IMR-90 (cell line): Measurements from ENCODE around the gene ARMC5. TPM values are rescaled to one million over a fixed set of nuclear protein-coding genes. Genes with fewer than 3 reads are reported as not detected.

ENCODE experiments used
- ATAC-seq: fragments of 200-7000 bp; cut with Tn5 transposase; 2 replicates; pipeline ENCODE4 v1.9.1; 2020; ENCODE audit warnings: low read depth, mild to moderate bottlenecking, moderate library complexity
- BruUV-seq: library from RNA; stranded (reverse); fragments of 400-500 nt; replicated peaks from 2 replicates; lab custom pipeline; 2021; lab: Mats Ljungman, UMichigan
- CTCF ChIA-PET: fragments of 300-600 bp; formaldehyde crosslinking; extraction: SDS; loops from one replicate; lab custom pipeline; 2021; ENCODE audit warnings: antibody characterized with exemption; lab: Yijun Ruan, JAX
- POLR2A ChIA-PET: fragments of 300-600 bp; sonication (Branson Sonifier 250); formaldehyde crosslinking; loops from one replicate; lab custom pipeline; 2022; ENCODE audit warnings: antibody characterized with exemption; ENCODE audit not compliant: unreplicated experiment; lab: Charles Lee
- DNase-seq: peaks from one replicate; pipeline ENCODE4 v3.0.0; 2013
- H2AFZ ChIP-seq: replicated peaks from 2 replicates; pipeline ENCODE3; 2013; ENCODE audit warnings: low read length, mild to moderate bottlenecking; ENCODE audit not compliant: poor library complexity
- H2AK5ac ChIP-seq: 2 replicates; pipeline ENCODE4 v1.6.1; 2013; ENCODE audit warnings: low read depth, low read length, inconsistent platforms
- H2AK9ac ChIP-seq: replicated peaks from 2 replicates; pipeline ENCODE3; 2013; ENCODE audit warnings: mild to moderate bottlenecking, low read depth, low read length, moderate library complexity; ENCODE audit not compliant: poor library complexity
- H2BK120ac ChIP-seq: 2 replicates; pipeline ENCODE4 v1.6.1; 2013; ENCODE audit warnings: low read depth, low read length, inconsistent platforms
- H2BK15ac ChIP-seq: 3 replicates; pipeline ENCODE4 v1.6.1; 2013; ENCODE audit warnings: low read depth, low read length, inconsistent platforms
- H2BK20ac ChIP-seq: 2 replicates; pipeline ENCODE4 v1.6.1; 2013; ENCODE audit warnings: low read depth, mild to moderate bottlenecking, inconsistent platforms, low read length, moderate library complexity
- H2BK5ac ChIP-seq: 2 replicates; pipeline ENCODE4 v1.6.1; 2013; ENCODE audit warnings: mild to moderate bottlenecking, low read depth, low read length, inconsistent platforms; ENCODE audit not compliant: poor library complexity, severe bottlenecking
- H3K14ac ChIP-seq: replicated peaks from 2 replicates; pipeline ENCODE4 v1.6.1; 2013; ENCODE audit warnings: low read depth, low read length, inconsistent platforms
- H3K18ac ChIP-seq: 2 replicates; pipeline ENCODE4 v1.6.1; 2013; ENCODE audit warnings: low read depth, low read length, control low read depth
- H3K23ac ChIP-seq: 2 replicates; pipeline ENCODE4 v1.6.1; 2013; ENCODE audit warnings: low read depth, low read length, inconsistent platforms
- H3K27ac ChIP-seq: 2 replicates; pipeline ENCODE4 v1.5.1; 2013; ENCODE audit warnings: mild to moderate bottlenecking, control low read depth, low read length; ENCODE audit not compliant: insufficient read depth
- H3K27me3 ChIP-seq: 2 replicates; pipeline ENCODE4 v1.6.1; 2013; ENCODE audit warnings: low read length; ENCODE audit not compliant: control insufficient read depth, insufficient read depth
- H3K36me3 ChIP-seq: 2 replicates; pipeline ENCODE4 v1.6.1; 2013; ENCODE audit warnings: low read length, mixed read lengths; ENCODE audit not compliant: control insufficient read depth, insufficient read depth
- H3K4ac ChIP-seq: 2 replicates; pipeline ENCODE4 v1.6.1; 2013; ENCODE audit warnings: low read depth, low read length, inconsistent platforms
- H3K4me1 ChIP-seq: 2 replicates; pipeline ENCODE4 v1.6.1; 2013; ENCODE audit warnings: low read length, mixed read lengths; ENCODE audit not compliant: control insufficient read depth, insufficient read depth
- H3K4me2 ChIP-seq: 2 replicates; pipeline ENCODE4 v1.6.1; 2013; ENCODE audit warnings: low read depth, mild to moderate bottlenecking, control low read depth, low read length, moderate library complexity
- H3K4me3 ChIP-seq: 2 replicates; pipeline ENCODE4 v1.5.1; 2013; ENCODE audit warnings: low read depth, mild to moderate bottlenecking, control low read depth, low read length, moderate library complexity; ENCODE audit not compliant: insufficient read depth
- H3K56ac ChIP-seq: 2 replicates; pipeline ENCODE4 v1.6.1; 2013; ENCODE audit warnings: low read length, inconsistent platforms; ENCODE audit not compliant: insufficient read depth; ENCODE audit errors: extremely low read depth
- H3K79me1 ChIP-seq, 2 experiments: 2 replicates each; pipeline ENCODE4 v1.6.1; 2013; ENCODE audit warnings: low read length in 2 of 2, inconsistent platforms in 1 of 2, low read depth in 1 of 2
- H3K9ac ChIP-seq: 2 replicates; pipeline ENCODE4 v1.6.1; 2013; ENCODE audit warnings: low read depth, low read length, control low read depth
- H3K9me1 ChIP-seq: 2 replicates; pipeline ENCODE4 v1.6.1; 2013; ENCODE audit warnings: low read length, inconsistent platforms; ENCODE audit not compliant: insufficient read depth
- H3K9me3 ChIP-seq: 2 replicates; pipeline ENCODE4 v1.6.1; 2013; ENCODE audit warnings: low read length; ENCODE audit not compliant: control insufficient read depth, insufficient read depth
- H4K20me1 ChIP-seq: 2 replicates; pipeline ENCODE4 v1.6.1; 2013; ENCODE audit warnings: low read length, inconsistent platforms; ENCODE audit not compliant: insufficient read depth
- H4K5ac ChIP-seq: 2 replicates; pipeline ENCODE4 v1.6.1; 2013; ENCODE audit warnings: mild to moderate bottlenecking, low read depth, low read length, control low read depth
- H4K8ac ChIP-seq, 2 experiments: 2 replicates each; pipeline ENCODE4 v1.6.1; 2013; ENCODE audit warnings: low read depth in 2 of 2, low read length in 2 of 2, control low read depth in 1 of 2, inconsistent platforms in 1 of 2
- H4K91ac ChIP-seq: 2 replicates; pipeline ENCODE4 v1.6.1; 2013; ENCODE audit warnings: low read depth, low read length, inconsistent platforms; ENCODE audit not compliant: insufficient read depth
- CEBPB ChIP-seq: IDR thresholded peaks from 2 replicates; pipeline ENCODE4 v1.6.1; 2012; ENCODE audit warnings: low read depth, low read length, improper control_type of control experiment
- MXI1 ChIP-seq: IDR thresholded peaks from 2 replicates; pipeline ENCODE4 v1.6.1; 2012; ENCODE audit warnings: low read depth, mild to moderate bottlenecking, low read length, moderate library complexity, borderline replicate concordance
- NFE2L2 ChIP-seq: fragments of 150-350 bp; IDR thresholded peaks from 2 replicates; pipeline ENCODE4 v1.6.1; 2016; ENCODE audit warnings: low read depth, mild to moderate bottlenecking, low read length
- POLR2A ChIP-seq: IDR thresholded peaks from 2 replicates; pipeline ENCODE4 v1.6.1; 2012; ENCODE audit warnings: mild to moderate bottlenecking, low read depth, low read length
- RAD21 ChIP-seq: IDR thresholded peaks from 2 replicates; pipeline ENCODE4 v1.6.1; 2012; ENCODE audit warnings: low read length, improper control_type of control experiment
- SMC3 ChIP-seq: fragments of 150-350 bp; IDR thresholded peaks from 2 replicates; pipeline ENCODE4 v1.6.1; 2016; ENCODE audit warnings: low read depth, mild to moderate bottlenecking, antibody characterized with exemption, low read length, moderate library complexity
- WGBS, 2 experiments: methylation state at CpG; one replicate each; pipeline versions ENCODE4 v1.1.5 to v1.1.7; 2013; ENCODE audit warnings: missing lambda C conversion rate in 2 of 2; ENCODE audit not compliant: insufficient read length in 1 of 2; ENCODE audit errors: extremely low coverage in 2 of 2; 5-methylcytosine and 5-hydroxymethylcytosine counted together
- dilution Hi-C: fragments of 300-500 bp; cut with HindIII; formaldehyde crosslinking; loops from one replicate; pipeline ENCODE4 v1.14.3; 2018; ENCODE audit warnings: low sequenced_read_pairs; ENCODE audit not compliant: unreplicated experiment
- in situ Hi-C: fragments of 300-500 bp; cut with MboI; formaldehyde crosslinking; loops from 3 replicates; pipeline ENCODE4 v1.14.3; 2019; ENCODE audit warnings: low sequenced_read_pairs, inconsistent platforms, mixed read lengths
- intact Hi-C: fragments of 100-400 bp; cut with micrococcal nuclease; formaldehyde crosslinking; loops from 2 replicates; pipeline ENCODE4 v1.10.0; 2022
- polyA plus RNA-seq, 3 experiments: library from polyadenylated mRNA; depleted of rRNA; stranded (reverse); fragments of >200 nt; gene quantifications; 2 replicates each; pipeline ENCODE4 v1.2.3, GENCODE V29; 2012; ENCODE audit warnings: low replicate concordance in 1 of 3
- total RNA-seq: library from RNA; depleted of rRNA; stranded (reverse); fragments of >200 nt; gene quantifications from 2 replicates; pipeline ENCODE4 v1.2.3, GENCODE V29; 2012
- TF ChIP-seq, protein P1 (sequence below): fragments of 150-350 bp; IDR thresholded peaks from 2 replicates; pipeline ENCODE4 v1.6.1; 2017; ENCODE audit warnings: mild to moderate bottlenecking, antibody characterized with exemption, low read length, low read depth

Gene ARMC5
- total and polyA plus RNA-seq, 2 of the 4 experiments (the other 2 are of a cell fraction), result 2.3 to 7.5 TPM

DNA sequence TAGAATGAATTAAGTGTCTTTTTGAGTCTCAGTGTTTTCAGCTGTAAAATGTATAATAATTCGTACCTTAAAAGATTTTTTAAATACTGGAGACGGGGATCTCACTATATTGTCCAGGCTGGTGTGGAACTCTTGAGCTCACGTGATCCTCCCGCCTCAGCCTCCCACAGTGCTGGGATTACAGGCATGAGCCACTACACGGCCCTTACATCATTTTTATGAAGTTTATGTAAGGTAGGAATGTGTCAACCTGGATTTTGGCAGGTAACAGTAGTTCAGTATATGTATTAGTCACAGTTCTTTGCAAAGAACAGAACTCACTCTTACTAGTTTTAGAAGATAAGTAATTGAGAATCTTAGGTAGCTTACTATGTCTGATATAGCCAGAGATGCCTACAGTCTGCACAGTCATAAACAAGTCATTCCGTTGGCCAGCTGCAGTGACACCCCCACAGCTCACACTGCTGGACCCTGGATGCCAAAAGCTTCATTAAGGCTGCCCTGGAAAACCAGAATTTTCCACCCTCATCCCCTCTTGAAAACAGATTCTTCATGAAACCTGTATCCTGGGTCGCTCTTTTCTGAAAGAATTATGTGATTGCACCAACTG is 30.6 kb upstream of the ARMC5 start:
- no peaks in the 10 kb centered on the region for H3K4me1 ChIP-seq
- DNase-seq (no peak), ATAC-seq (no peak)
- no peak overlapping the region for H4K91ac ChIP-seq
- TF ChIP-seq RAD21 (no peak), SMC3 (no peak), MXI1 (no peak), POLR2A (no peak), NFE2L2 (no peak), CEBPB (no peak)
- TF ChIP-seq, protein P1, sequence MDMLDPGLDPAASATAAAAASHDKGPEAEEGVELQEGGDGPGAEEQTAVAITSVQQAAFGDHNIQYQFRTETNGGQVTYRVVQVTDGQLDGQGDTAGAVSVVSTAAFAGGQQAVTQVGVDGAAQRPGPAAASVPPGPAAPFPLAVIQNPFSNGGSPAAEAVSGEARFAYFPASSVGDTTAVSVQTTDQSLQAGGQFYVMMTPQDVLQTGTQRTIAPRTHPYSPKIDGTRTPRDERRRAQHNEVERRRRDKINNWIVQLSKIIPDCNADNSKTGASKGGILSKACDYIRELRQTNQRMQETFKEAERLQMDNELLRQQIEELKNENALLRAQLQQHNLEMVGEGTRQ, result no peak
- H4K8ac ChIP-seq, result no peak overlapping the region
- intact Hi-C loops, result no loop called here
- ChIA-PET POLR2A (no interaction called here), CTCF (interaction anchor here (1.1 to 1.2 kb wide), 2 partner anchors 11 to 24 kb away, joined by 3 read pairs; no protein-coding TSS in a partner anchor)
- dilution Hi-C loops, result no loop called here
- no peak overlapping the region for H3K4me3 ChIP-seq
- no peak overlapping the region for H3K4me2 ChIP-seq
- H2AK9ac ChIP-seq, result no peak overlapping the region
- WGBS, 2 experiments, result no CpG with 5 or more reads among the region's 7 CpGs
- no peak overlapping the region for H2AK5ac ChIP-seq
- no peak overlapping the region for H3K23ac ChIP-seq
- no peak overlapping the region for H3K18ac ChIP-seq
- no peak overlapping the region for H3K56ac ChIP-seq
- H3K14ac ChIP-seq, result no peak overlapping the region
- H2BK120ac ChIP-seq, result no peak overlapping the region
- H3K36me3 ChIP-seq, result no peaks in the 10 kb centered on the region
- no peak overlapping the region for H2BK5ac ChIP-seq
- no peaks in the 10 kb centered on the region for H4K20me1 ChIP-seq
- no peak overlapping the region for H2AFZ ChIP-seq
- peaks cover 24% of the 10 kb centered on the region for H3K27me3 ChIP-seq
- no peak overlapping the region for H3K27ac ChIP-seq
- H2BK20ac ChIP-seq, result no peak overlapping the region
- no TSS peak for BruUV-seq
- H3K9me1 ChIP-seq, result no peaks in the 10 kb centered on the region
- H3K9me3 ChIP-seq, result no peaks in the 10 kb centered on the region; the same call in 1 of the 2 replicates
- H3K4ac ChIP-seq, result no peak overlapping the region
- in situ Hi-C loops, result no loop called here
- no peak overlapping the region for H4K5ac ChIP-seq
- H3K9ac ChIP-seq, result no peak overlapping the region
- H2BK15ac ChIP-seq, result no peak overlapping the region
- H3K79me1 ChIP-seq, result no peaks in the 10 kb centered on the region
